HL-60 (cell line): ENCODE data around the gene PPME1.

ENCODE experiments used
- DNase-seq, 2 experiments: peaks; one replicate each; pipeline ENCODE4 v3.0.0-alpha.2; 2010 to 2020; ENCODE audit warnings: low read depth in 1 of 2, low spot score in 1 of 2
- H3K27ac ChIP-seq: fragments of 250-450 bp; sonication (Bioruptor Pico); replicated peaks from 2 replicates; pipeline ENCODE4 v1.5.1; 2020; ENCODE audit warnings: mild to moderate bottlenecking, moderate library complexity
- H3K27me3 ChIP-seq: fragments of 250-450 bp; sonication (Bioruptor Pico); 2 replicates; pipeline ENCODE4 v1.5.1; 2021; ENCODE audit warnings: mild to moderate bottlenecking, moderate library complexity; ENCODE audit not compliant: insufficient read depth, poor library complexity, severe bottlenecking
- H3K4me3 ChIP-seq: replicated peaks from 2 replicates; pipeline ENCODE4 v1.5.1; 2011; ENCODE audit warnings: mild to moderate bottlenecking, control low read depth, low read length; ENCODE audit not compliant: insufficient read depth
- GABPA ChIP-seq: IDR thresholded peaks from 2 replicates; pipeline ENCODE4 v1.6.1; 2012; ENCODE audit warnings: low read depth
- POLR2AphosphoS5 ChIP-seq: IDR thresholded peaks from 2 replicates; pipeline ENCODE4 v1.6.1; 2012; ENCODE audit warnings: low read depth
- SPI1 ChIP-seq: IDR thresholded peaks from 2 replicates; pipeline ENCODE4 v1.6.1; 2012; ENCODE audit warnings: low read depth, mild to moderate bottlenecking, borderline replicate concordance
- TF ChIP-seq, protein P1 (sequence below): IDR thresholded peaks from 2 replicates; pipeline ENCODE4 v1.6.1; 2012; ENCODE audit warnings: low read depth; ENCODE audit not compliant: insufficient replicate concordance
- TF ChIP-seq, protein P2 (sequence below): IDR thresholded peaks from one replicate; pipeline ENCODE4 v1.5.1; 2011; ENCODE audit warnings: low read length, control low read depth, inconsistent platforms; ENCODE audit not compliant: insufficient read depth

The PPME1 gene

DNA sequence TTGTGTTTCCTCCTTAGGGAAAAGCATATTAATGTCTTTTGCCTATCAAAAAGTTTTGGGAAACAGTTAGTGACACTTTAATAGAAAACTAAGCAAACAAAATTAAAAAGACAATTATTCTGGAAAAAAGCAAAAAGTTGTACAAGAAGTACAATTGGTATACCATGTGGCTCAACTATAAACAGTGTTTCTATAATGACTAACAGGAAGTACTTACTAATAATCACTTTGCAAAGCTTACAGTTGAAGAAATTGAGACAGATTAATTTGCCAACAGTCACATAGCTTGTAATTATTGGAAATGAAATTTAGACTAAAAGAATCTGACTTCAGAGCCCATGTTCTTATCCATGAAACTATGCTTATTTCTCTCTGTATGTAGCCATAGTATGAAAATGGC is 24.7 kb downstream of the PPME1 start:
- no peak for DNase-seq
- Histone ChIP-seq H3K27me3 (no peaks in the 10 kb centered on the region), H3K4me3 (no peak overlapping the region), H3K27ac (no peak overlapping the region)
- TF ChIP-seq POLR2AphosphoS5, result no peak

DNA sequence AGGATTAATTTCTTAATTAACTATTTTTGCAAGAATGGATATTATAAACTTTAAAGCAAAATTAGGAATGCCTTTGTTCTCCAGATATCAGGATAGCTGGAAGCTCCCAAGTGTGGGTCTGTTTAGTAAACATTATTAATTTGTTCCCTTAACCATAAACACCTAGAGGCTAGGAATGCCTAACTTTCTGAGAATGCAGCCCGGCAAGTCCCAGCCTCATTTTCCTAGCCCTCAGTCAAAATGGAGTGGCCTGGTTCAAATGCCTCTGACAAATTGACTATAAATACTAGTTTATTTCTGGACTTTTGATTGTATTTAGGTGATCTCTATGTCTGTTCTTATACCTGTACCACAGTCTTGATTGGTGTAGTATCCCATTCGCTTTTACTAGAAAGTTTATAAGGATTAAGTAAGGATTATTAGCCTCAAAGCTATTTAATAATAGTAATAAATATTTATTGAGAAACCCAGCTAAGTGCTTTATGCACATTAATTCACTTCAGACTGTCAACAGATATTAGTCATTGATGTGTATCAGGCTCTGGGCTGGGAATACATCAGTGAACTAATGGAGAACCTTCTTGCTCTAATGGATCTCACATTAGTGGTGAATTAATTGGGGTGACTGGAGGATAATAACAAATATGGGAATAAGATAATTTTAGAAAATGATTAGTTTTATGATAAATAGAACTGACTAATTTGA is 25.8 kb downstream of the PPME1 start:
- no peak for DNase-seq
- no peak overlapping the region for H3K27ac ChIP-seq
- no peak overlapping the region for H3K4me3 ChIP-seq
- no peaks in the 10 kb centered on the region for H3K27me3 ChIP-seq
- TF ChIP-seq, protein P1, sequence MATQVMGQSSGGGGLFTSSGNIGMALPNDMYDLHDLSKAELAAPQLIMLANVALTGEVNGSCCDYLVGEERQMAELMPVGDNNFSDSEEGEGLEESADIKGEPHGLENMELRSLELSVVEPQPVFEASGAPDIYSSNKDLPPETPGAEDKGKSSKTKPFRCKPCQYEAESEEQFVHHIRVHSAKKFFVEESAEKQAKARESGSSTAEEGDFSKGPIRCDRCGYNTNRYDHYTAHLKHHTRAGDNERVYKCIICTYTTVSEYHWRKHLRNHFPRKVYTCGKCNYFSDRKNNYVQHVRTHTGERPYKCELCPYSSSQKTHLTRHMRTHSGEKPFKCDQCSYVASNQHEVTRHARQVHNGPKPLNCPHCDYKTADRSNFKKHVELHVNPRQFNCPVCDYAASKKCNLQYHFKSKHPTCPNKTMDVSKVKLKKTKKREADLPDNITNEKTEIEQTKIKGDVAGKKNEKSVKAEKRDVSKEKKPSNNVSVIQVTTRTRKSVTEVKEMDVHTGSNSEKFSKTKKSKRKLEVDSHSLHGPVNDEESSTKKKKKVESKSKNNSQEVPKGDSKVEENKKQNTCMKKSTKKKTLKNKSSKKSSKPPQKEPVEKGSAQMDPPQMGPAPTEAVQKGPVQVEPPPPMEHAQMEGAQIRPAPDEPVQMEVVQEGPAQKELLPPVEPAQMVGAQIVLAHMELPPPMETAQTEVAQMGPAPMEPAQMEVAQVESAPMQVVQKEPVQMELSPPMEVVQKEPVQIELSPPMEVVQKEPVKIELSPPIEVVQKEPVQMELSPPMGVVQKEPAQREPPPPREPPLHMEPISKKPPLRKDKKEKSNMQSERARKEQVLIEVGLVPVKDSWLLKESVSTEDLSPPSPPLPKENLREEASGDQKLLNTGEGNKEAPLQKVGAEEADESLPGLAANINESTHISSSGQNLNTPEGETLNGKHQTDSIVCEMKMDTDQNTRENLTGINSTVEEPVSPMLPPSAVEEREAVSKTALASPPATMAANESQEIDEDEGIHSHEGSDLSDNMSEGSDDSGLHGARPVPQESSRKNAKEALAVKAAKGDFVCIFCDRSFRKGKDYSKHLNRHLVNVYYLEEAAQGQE, result no peak
- TF ChIP-seq, protein P2, sequence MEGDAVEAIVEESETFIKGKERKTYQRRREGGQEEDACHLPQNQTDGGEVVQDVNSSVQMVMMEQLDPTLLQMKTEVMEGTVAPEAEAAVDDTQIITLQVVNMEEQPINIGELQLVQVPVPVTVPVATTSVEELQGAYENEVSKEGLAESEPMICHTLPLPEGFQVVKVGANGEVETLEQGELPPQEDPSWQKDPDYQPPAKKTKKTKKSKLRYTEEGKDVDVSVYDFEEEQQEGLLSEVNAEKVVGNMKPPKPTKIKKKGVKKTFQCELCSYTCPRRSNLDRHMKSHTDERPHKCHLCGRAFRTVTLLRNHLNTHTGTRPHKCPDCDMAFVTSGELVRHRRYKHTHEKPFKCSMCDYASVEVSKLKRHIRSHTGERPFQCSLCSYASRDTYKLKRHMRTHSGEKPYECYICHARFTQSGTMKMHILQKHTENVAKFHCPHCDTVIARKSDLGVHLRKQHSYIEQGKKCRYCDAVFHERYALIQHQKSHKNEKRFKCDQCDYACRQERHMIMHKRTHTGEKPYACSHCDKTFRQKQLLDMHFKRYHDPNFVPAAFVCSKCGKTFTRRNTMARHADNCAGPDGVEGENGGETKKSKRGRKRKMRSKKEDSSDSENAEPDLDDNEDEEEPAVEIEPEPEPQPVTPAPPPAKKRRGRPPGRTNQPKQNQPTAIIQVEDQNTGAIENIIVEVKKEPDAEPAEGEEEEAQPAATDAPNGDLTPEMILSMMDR, result no peak
- no peak for TF ChIP-seq SPI1
- TF ChIP-seq POLR2AphosphoS5, result no peak
- TF ChIP-seq GABPA, result no peak

DNA sequence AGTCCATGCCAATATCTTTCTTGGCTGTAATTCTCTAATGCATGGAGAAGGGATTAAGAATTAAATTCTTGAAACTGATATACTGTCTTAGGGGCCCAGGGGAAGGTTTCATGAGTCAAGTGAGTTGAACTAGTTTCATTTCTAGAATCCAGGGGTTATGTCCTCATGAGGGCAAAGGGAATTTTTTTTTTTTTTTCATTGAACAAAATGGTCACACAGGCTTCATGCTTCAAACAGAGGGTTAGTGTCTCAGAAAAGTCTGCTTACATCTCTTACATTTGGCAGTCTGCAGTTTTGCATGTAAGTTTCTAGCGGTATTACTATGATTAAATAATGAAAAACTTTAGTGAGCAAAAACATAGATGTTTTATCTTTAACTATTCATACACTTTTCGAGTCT is 32.9 kb downstream of the PPME1 start:
- TF ChIP-seq GABPA (no peak), SPI1 (no peak), POLR2AphosphoS5 (no peak)
- TF ChIP-seq, protein P1, result no peak
- TF ChIP-seq, protein P2, result no peak
- H3K27me3 ChIP-seq, result no peaks in the 10 kb centered on the region
- no peak overlapping the region for H3K4me3 ChIP-seq
- no peak for DNase-seq
- H3K27ac ChIP-seq, result no peak overlapping the region

DNA sequence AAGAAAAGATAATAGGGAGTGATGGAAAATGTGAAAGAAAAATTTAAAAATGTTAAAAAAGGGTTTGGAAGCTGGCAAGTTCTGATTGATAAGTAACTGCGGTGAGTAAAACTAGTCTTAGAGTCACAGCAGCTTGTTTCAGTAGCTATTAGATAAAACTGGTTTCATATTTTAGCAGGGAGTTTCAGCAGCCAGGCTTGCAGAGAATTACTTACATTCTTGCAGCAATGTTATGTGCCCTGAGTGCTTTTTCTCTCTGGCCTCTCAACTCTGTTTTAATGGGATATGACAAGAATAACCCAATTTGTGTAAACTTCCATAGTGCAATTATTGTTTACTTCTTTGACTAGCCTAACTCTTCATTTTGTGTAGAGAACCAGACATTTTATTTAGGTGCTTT is 33.6 kb downstream of the PPME1 start:
- TF ChIP-seq, protein P1, result no peak
- no peak for TF ChIP-seq GABPA
- TF ChIP-seq, protein P2, result no peak
- TF ChIP-seq SPI1, result no peak
- TF ChIP-seq POLR2AphosphoS5, result no peak
- no peaks in the 10 kb centered on the region for H3K27me3 ChIP-seq
- DNase-seq, result no peak

More for the DNA sequence above, 33.6 kb downstream of the PPME1 start:
- Histone ChIP-seq H3K27ac (no peak overlapping the region), H3K4me3 (no peak overlapping the region)
